Omental fat pad (tissue), 4 donors: ENCODE measurements around the gene UVSSA. TPM values are rescaled to one million over a fixed set of nuclear protein-coding genes. Genes with fewer than 3 reads are reported as not detected.

Experiments
- ATAC-seq: fragments of 150-250 bp; one replicate; pipeline ENCODE4 v1.9.1; 2016; ENCODE audit warnings: mild to moderate bottlenecking, moderate library complexity; ENCODE audit not compliant: low FRiP score
- DNase-seq: peaks from one replicate; pipeline ENCODE4 v3.0.0-alpha.2; 2019; ENCODE audit warnings: low spot score
- total RNA-seq, 4 donors: library from RNA; depleted of rRNA; stranded (reverse); fragments of >200 nt; gene quantifications; one replicate each; pipeline ENCODE4 v1.1.0, GENCODE V29; 2016
- TF ChIP-seq, protein P1 (sequence below), 3 donors: fragments of 450-650 bp; IDR thresholded peaks; one replicate each; pipeline ENCODE4 v1.5.1; 2016 to 2017; ENCODE audit warnings: antibody characterized with exemption in 3 of 3, mild to moderate bottlenecking in 3 of 3, moderate library complexity in 2 of 3

UVSSA gene
- 10 to 100 TPM; 10.2 to 28.2 (median 13.0) TPM for total RNA-seq

DNA sequence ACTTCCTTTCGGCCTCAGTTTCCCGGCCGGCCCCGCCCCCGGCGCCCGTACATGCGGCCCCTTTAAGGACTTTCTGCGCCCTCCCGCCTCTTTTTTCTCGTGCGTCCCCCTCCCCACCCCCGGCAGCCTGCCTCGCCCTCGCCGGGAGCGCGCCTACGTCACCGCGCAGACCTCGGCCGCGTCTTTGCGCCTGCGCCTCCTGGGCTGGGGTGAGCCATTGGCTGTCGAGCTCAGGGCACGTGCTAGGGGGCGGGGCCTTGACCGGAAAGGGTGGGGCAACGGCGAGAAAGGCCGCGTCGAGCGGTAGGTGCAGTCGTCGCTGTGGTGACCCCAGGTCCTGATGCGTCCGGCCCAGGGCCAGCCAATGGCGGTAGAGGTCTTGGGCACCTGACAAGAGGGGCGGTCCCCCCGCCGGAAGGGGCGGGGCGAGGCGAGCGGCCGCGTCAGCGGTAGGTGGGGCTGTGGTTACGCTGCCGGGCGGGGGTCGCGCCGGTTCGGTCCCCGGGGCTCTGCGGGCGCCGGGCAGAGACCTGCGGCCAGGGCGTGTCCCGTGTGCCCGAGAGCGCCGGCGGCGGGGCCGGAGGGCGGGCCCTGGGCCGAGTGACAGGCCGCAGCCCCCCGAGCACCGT is at the start of gene UVSSA:
UVSSA (plus strand) TSS at position 428 of the 629 bp plus-strand sequence. CDS start 884 bp downstream, outside the sequence.
- DNase-seq (peak; percentile 99), ATAC-seq (peak; percentile 97)
- TF ChIP-seq, protein P1, sequence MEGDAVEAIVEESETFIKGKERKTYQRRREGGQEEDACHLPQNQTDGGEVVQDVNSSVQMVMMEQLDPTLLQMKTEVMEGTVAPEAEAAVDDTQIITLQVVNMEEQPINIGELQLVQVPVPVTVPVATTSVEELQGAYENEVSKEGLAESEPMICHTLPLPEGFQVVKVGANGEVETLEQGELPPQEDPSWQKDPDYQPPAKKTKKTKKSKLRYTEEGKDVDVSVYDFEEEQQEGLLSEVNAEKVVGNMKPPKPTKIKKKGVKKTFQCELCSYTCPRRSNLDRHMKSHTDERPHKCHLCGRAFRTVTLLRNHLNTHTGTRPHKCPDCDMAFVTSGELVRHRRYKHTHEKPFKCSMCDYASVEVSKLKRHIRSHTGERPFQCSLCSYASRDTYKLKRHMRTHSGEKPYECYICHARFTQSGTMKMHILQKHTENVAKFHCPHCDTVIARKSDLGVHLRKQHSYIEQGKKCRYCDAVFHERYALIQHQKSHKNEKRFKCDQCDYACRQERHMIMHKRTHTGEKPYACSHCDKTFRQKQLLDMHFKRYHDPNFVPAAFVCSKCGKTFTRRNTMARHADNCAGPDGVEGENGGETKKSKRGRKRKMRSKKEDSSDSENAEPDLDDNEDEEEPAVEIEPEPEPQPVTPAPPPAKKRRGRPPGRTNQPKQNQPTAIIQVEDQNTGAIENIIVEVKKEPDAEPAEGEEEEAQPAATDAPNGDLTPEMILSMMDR (IDR thresholded peaks at IDR 0.05), result peak in 1 of 3 donors; percentile 8

GRCh38 chr4:1297456-1298325 is 49.3 kb upstream of the UVSSA start:
- TF ChIP-seq, protein P1 (IDR thresholded peaks at IDR 0.05), result no peak
- no peak for DNase-seq
- no peak for ATAC-seq

DNA sequence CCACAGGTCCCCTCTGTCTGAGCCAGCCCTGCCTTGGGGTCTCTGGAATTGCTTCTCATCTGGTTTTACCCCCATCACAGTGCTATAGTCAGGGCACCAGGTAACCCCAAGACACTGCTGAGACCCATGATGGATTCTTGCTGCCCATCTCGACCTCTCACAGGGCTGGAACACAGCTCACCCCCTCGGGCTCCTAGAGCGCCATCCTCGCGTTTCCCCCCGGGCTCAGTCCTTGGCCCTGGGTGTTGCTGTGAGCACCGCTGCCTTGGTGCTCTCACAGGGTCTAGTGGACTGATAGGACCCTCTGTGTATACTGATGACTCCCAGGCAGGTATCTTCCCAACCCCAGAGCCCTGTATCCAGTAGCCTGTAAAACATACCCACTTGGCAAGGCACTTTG is 48.5 kb upstream of the UVSSA start:
- ATAC-seq (no peak), DNase-seq (no peak)
- TF ChIP-seq, protein P1 (IDR thresholded peaks at IDR 0.05), result no peak

GRCh38 chr4:1299301-1299860 is 47.6 kb upstream of the UVSSA start:
- DNase-seq (no peak), ATAC-seq (no peak)
- TF ChIP-seq, protein P1 (IDR thresholded peaks at IDR 0.05), result no peak

- TF ChIP-seq, protein P1 (IDR thresholded peaks at IDR 0.05), result no peak
- ATAC-seq, result peak; percentile 96
- DNase-seq, result peak; percentile 56
Measured at GRCh38 chr4:1300466-1301455, 46.2 kb upstream of the UVSSA start.

GRCh38 chr4:1302159-1302558 is 44.8 kb upstream of the UVSSA start:
- DNase-seq (no peak), ATAC-seq (no peak)
- TF ChIP-seq, protein P1 (IDR thresholded peaks at IDR 0.05), result no peak
